ENCODE measurements around the gene CALHM1. TPM values are rescaled to one million over a fixed set of nuclear protein-coding genes. Genes with fewer than 3 reads are reported as not detected.

CALHM1 gene
- total and polyA plus RNA-seq, 2 of the 8 experiments (the other 6 are each of a cell fraction or from before 2014, with no cell fraction given) = 0.29 to 0.34 TPM

GRCh38 chr10:103441206-103441605, 17.5 kb downstream of the CALHM1 start (continued):
- TF ChIP-seq, protein P1, sequence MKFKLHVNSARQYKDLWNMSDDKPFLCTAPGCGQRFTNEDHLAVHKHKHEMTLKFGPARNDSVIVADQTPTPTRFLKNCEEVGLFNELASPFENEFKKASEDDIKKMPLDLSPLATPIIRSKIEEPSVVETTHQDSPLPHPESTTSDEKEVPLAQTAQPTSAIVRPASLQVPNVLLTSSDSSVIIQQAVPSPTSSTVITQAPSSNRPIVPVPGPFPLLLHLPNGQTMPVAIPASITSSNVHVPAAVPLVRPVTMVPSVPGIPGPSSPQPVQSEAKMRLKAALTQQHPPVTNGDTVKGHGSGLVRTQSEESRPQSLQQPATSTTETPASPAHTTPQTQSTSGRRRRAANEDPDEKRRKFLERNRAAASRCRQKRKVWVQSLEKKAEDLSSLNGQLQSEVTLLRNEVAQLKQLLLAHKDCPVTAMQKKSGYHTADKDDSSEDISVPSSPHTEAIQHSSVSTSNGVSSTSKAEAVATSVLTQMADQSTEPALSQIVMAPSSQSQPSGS (IDR thresholded peaks at IDR 0.05; ENCODE audit: low read length) = no peak
- TF ChIP-seq MAX (IDR thresholded peaks at IDR 0.05) (no peak), TBP (IDR thresholded peaks at IDR 0.05; ENCODE audit: low read depth, low read length) (no peak), KDM5A (IDR thresholded peaks at IDR 0.05; ENCODE audit: low read length) (no peak), RNF2 (IDR thresholded peaks at IDR 0.05; ENCODE audit: borderline replicate concordance, low read depth, low read length, missing control alignments, poor library complexity, severe bottlenecking) (no peak), RBBP5 (IDR thresholded peaks at IDR 0.05; ENCODE audit: borderline replicate concordance, low read depth, low read length) (no peak), CHD2 (IDR thresholded peaks at IDR 0.05; ENCODE audit: low read length) (no peak)

Data from H1 (cell line).